ENCODE measurements around the gene ZNF473. TPM values are rescaled to one million over a fixed set of nuclear protein-coding genes. Genes with fewer than 3 reads are reported as not detected.

The ZNF473 gene
- total RNA-seq, 1 experiment from 2014 or later, result 10.0 TPM

GRCh38 chr19:50036908-50037307 is 11.1 kb downstream of the ZNF473 start (continued):
- TF ChIP-seq, protein P1, sequence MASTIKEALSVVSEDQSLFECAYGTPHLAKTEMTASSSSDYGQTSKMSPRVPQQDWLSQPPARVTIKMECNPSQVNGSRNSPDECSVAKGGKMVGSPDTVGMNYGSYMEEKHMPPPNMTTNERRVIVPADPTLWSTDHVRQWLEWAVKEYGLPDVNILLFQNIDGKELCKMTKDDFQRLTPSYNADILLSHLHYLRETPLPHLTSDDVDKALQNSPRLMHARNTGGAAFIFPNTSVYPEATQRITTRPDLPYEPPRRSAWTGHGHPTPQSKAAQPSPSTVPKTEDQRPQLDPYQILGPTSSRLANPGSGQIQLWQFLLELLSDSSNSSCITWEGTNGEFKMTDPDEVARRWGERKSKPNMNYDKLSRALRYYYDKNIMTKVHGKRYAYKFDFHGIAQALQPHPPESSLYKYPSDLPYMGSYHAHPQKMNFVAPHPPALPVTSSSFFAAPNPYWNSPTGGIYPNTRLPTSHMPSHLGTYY (CRISPR knock-in tag; IDR thresholded peaks at IDR 0.05), result no peak
- TF ChIP-seq ZNF121 (CRISPR knock-in tag; IDR thresholded peaks at IDR 0.05), result no peak
- no peak for TF ChIP-seq E2F4 (CRISPR knock-in tag; IDR thresholded peaks at IDR 0.05; ENCODE audit: borderline replicate concordance, low read depth)

DNA sequence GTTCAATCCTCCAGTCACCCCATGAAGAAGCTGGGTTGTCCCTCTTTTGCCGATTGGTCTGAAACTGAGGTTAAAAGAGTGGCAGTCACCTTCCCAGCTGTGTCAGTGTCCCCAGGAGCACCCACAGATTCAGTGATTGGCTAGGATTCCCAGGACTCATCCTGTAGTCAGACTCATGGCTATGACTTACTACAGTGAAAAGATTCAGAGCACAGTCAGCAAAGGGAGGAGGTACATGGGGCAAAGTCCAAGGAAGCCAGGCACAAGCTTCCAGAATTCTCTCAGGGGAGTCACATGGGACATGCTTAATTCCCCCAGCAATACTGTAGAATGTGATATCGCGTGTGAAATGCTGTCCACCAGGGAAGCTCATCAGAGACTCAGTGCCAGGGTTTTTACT is 14.2 kb downstream of the ZNF473 start:
- DNase-seq (ENCODE audit: low spot score) (no peak), ATAC-seq (no peak)
- Mint-ChIP-seq H3K36me3 (peaks cover 79% of the 10 kb centered on the region), H3K9me3 (peaks cover 28% of the 10 kb centered on the region), H3K4me1 (no peaks in the 10 kb centered on the region), H3K27me3 (ENCODE audit: low read depth) (peaks cover 2% of the 10 kb centered on the region), H3K27ac (no peak overlapping the region), H3K4me3 (no peak overlapping the region)
- CTCF ChIA-PET, result no interaction called here
- TF ChIP-seq MLX (CRISPR knock-in tag; IDR thresholded peaks at IDR 0.05) (no peak), FOXK1 (CRISPR knock-in tag; IDR thresholded peaks at IDR 0.05) (no peak), HMGA2 (CRISPR knock-in tag; IDR thresholded peaks at IDR 0.05) (no peak), CBFB (CRISPR knock-in tag; IDR thresholded peaks at IDR 0.05; ENCODE audit: low read depth) (no peak)
- TF ChIP-seq, protein P2, sequence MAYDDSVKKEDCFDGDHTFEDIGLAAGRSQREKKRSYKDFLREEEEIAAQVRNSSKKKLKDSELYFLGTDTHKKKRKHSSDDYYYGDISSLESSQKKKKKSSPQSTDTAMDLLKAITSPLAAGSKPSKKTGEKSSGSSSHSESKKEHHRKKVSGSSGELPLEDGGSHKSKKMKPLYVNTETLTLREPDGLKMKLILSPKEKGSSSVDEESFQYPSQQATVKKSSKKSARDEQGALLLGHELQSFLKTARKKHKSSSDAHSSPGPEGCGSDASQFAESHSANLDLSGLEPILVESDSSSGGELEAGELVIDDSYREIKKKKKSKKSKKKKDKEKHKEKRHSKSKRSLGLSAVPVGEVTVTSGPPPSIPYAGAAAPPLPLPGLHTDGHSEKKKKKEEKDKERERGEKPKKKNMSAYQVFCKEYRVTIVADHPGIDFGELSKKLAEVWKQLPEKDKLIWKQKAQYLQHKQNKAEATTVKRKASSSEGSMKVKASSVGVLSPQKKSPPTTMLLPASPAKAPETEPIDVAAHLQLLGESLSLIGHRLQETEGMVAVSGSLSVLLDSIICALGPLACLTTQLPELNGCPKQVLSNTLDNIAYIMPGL (CRISPR knock-in tag; IDR thresholded peaks at IDR 0.05), result no peak
- TF ChIP-seq, protein P1 (CRISPR knock-in tag; IDR thresholded peaks at IDR 0.05), result no peak
- TF ChIP-seq, protein P3, sequence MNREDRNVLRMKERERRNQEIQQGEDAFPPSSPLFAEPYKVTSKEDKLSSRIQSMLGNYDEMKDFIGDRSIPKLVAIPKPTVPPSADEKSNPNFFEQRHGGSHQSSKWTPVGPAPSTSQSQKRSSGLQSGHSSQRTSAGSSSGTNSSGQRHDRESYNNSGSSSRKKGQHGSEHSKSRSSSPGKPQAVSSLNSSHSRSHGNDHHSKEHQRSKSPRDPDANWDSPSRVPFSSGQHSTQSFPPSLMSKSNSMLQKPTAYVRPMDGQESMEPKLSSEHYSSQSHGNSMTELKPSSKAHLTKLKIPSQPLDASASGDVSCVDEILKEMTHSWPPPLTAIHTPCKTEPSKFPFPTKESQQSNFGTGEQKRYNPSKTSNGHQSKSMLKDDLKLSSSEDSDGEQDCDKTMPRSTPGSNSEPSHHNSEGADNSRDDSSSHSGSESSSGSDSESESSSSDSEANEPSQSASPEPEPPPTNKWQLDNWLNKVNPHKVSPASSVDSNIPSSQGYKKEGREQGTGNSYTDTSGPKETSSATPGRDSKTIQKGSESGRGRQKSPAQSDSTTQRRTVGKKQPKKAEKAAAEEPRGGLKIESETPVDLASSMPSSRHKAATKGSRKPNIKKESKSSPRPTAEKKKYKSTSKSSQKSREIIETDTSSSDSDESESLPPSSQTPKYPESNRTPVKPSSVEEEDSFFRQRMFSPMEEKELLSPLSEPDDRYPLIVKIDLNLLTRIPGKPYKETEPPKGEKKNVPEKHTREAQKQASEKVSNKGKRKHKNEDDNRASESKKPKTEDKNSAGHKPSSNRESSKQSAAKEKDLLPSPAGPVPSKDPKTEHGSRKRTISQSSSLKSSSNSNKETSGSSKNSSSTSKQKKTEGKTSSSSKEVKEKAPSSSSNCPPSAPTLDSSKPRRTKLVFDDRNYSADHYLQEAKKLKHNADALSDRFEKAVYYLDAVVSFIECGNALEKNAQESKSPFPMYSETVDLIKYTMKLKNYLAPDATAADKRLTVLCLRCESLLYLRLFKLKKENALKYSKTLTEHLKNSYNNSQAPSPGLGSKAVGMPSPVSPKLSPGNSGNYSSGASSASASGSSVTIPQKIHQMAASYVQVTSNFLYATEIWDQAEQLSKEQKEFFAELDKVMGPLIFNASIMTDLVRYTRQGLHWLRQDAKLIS (CRISPR knock-in tag; IDR thresholded peaks at IDR 0.05; ENCODE audit: borderline replicate concordance), result no peak
- POLR2A ChIA-PET, result no interaction called here

DNA sequence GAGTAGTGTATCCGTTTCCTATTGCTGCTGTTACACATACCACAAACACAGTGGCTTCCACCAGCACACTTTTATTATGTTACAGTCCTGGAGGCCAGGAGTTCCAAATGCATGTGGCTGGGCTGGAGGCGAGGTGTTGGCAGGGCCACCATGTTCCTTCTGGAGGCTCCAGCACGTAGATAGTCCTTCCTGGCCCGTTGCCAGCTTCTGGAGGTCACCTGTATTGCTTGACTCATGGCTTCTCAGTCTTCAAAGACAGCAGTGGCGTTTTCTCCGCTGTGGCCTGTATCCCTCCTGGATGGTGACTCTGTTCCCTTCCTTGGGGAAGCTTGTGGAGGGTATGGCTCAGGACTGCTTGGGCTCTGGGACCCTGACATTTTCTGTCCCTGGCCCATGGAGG is 15.2 kb downstream of the ZNF473 start:
- DNase-seq (ENCODE audit: low spot score) (no peak), ATAC-seq (no peak)
- TF ChIP-seq, protein P4, sequence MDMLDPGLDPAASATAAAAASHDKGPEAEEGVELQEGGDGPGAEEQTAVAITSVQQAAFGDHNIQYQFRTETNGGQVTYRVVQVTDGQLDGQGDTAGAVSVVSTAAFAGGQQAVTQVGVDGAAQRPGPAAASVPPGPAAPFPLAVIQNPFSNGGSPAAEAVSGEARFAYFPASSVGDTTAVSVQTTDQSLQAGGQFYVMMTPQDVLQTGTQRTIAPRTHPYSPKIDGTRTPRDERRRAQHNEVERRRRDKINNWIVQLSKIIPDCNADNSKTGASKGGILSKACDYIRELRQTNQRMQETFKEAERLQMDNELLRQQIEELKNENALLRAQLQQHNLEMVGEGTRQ (CRISPR knock-in tag; IDR thresholded peaks at IDR 0.05), result no peak
- TF ChIP-seq, protein P5, sequence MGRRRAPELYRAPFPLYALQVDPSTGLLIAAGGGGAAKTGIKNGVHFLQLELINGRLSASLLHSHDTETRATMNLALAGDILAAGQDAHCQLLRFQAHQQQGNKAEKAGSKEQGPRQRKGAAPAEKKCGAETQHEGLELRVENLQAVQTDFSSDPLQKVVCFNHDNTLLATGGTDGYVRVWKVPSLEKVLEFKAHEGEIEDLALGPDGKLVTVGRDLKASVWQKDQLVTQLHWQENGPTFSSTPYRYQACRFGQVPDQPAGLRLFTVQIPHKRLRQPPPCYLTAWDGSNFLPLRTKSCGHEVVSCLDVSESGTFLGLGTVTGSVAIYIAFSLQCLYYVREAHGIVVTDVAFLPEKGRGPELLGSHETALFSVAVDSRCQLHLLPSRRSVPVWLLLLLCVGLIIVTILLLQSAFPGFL (CRISPR knock-in tag; IDR thresholded peaks at IDR 0.05; ENCODE audit: borderline replicate concordance), result no peak
- TF ChIP-seq, protein P1 (CRISPR knock-in tag; IDR thresholded peaks at IDR 0.05), result no peak
- H3K4me3 Mint-ChIP-seq, result no peak overlapping the region
- peaks cover 38% of the 10 kb centered on the region for H3K9me3 Mint-ChIP-seq
- peaks cover 5% of the 10 kb centered on the region for H3K27me3 Mint-ChIP-seq (ENCODE audit: low read depth)
- H3K27ac Mint-ChIP-seq, result no peak overlapping the region
- ChIA-PET CTCF (no interaction called here), POLR2A (no interaction called here)
- no peaks in the 10 kb centered on the region for H3K4me1 Mint-ChIP-seq
- peaks cover 82% of the 10 kb centered on the region for H3K36me3 Mint-ChIP-seq

Data from WTC11 (cell line).